ENCODE measurements around the gene KRTAP10-1.

- no peak for TF ChIP-seq CTCF (IDR thresholded peaks at IDR 0.05)
- no peak for TF ChIP-seq KDM5A (IDR thresholded peaks at IDR 0.05)
- TF ChIP-seq RAD21 (conservative IDR thresholded peaks at IDR 0.05 in 1 of 2, IDR thresholded peaks at IDR 0.05 in 1 of 2) = no peak
- no peak for TF ChIP-seq ESRRA (IDR thresholded peaks at IDR 0.05; ENCODE audit: borderline replicate concordance, low read length)
- no peak for TF ChIP-seq POLR2A (IDR thresholded peaks at IDR 0.05; ENCODE audit: low read length)
- no peak for TF ChIP-seq HDAC2 (IDR thresholded peaks at IDR 0.05)
- TF ChIP-seq, protein P1, sequence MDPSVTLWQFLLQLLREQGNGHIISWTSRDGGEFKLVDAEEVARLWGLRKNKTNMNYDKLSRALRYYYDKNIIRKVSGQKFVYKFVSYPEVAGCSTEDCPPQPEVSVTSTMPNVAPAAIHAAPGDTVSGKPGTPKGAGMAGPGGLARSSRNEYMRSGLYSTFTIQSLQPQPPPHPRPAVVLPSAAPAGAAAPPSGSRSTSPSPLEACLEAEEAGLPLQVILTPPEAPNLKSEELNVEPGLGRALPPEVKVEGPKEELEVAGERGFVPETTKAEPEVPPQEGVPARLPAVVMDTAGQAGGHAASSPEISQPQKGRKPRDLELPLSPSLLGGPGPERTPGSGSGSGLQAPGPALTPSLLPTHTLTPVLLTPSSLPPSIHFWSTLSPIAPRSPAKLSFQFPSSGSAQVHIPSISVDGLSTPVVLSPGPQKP (IDR thresholded peaks at IDR 0.05; ENCODE audit: low read depth, low read length) = no peak
- TF ChIP-seq NR3C1 (IDR thresholded peaks at IDR 0.05) = no peak
- TF ChIP-seq, protein P2, sequence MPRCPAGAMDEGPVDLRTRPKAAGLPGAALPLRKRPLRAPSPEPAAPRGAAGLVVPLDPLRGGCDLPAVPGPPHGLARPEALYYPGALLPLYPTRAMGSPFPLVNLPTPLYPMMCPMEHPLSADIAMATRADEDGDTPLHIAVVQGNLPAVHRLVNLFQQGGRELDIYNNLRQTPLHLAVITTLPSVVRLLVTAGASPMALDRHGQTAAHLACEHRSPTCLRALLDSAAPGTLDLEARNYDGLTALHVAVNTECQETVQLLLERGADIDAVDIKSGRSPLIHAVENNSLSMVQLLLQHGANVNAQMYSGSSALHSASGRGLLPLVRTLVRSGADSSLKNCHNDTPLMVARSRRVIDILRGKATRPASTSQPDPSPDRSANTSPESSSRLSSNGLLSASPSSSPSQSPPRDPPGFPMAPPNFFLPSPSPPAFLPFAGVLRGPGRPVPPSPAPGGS (IDR thresholded peaks at IDR 0.05) = no peak
- no peak for TF ChIP-seq CBX2 (IDR thresholded peaks at IDR 0.05; ENCODE audit: borderline replicate concordance, low read depth)
- TF ChIP-seq, protein P3, sequence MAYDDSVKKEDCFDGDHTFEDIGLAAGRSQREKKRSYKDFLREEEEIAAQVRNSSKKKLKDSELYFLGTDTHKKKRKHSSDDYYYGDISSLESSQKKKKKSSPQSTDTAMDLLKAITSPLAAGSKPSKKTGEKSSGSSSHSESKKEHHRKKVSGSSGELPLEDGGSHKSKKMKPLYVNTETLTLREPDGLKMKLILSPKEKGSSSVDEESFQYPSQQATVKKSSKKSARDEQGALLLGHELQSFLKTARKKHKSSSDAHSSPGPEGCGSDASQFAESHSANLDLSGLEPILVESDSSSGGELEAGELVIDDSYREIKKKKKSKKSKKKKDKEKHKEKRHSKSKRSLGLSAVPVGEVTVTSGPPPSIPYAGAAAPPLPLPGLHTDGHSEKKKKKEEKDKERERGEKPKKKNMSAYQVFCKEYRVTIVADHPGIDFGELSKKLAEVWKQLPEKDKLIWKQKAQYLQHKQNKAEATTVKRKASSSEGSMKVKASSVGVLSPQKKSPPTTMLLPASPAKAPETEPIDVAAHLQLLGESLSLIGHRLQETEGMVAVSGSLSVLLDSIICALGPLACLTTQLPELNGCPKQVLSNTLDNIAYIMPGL (CRISPR knock-in tag; IDR thresholded peaks at IDR 0.05; ENCODE audit: borderline replicate concordance) = no peak
- no peak for TF ChIP-seq JUN (IDR thresholded peaks at IDR 0.05)
- no peak for TF ChIP-seq ZNF302 (CRISPR knock-in tag; IDR thresholded peaks at IDR 0.05)
These were observed 11.9 kb downstream of the KRTAP10-1 start for GRCh38 chr21:44527983-44528633.

Data from A549 (cell line).